CD4-positive, alpha-beta T cell treated with Interleukin-10 for 1 hour (primary cell): ENCODE data around the gene CGNL1.

ENCODE experiments used
- DNase-seq: peaks from one replicate; pipeline ENCODE4 v3.0.0-alpha.2; 2020

Gene CGNL1

DNA sequence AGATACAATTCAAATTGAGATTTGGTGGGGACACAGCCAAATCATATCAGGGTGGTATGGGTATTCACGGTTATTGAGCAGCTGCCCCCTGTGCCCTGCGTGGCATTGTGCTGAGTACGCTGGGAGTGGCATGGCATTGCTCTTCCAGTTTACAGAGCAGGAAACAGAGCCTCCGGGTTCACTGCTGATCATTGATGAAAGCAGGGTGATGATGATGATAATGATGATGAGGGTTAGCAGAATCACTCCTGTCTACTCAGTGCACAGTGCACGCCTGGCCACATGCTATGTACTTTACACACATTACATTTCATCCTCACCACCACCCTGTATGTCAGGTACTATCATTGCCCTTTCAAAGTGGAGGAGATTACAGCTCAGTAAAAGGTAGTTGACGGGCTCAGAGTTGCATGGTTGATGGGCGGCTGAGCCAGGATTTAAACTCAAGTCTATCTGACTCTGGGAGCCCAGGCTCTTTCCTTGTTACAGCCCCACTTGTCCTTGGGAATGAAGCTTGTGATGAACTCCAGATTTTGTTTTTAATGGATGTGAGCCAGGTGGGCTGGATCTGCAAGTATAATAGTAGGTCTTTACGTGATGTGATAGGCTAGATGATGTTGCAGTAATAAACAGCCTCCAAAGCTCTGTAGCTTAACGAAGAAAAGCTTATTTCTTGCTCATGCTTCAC lies 127.8 kb downstream of the CGNL1 start:
- DNase-seq, result no peak

DNA sequence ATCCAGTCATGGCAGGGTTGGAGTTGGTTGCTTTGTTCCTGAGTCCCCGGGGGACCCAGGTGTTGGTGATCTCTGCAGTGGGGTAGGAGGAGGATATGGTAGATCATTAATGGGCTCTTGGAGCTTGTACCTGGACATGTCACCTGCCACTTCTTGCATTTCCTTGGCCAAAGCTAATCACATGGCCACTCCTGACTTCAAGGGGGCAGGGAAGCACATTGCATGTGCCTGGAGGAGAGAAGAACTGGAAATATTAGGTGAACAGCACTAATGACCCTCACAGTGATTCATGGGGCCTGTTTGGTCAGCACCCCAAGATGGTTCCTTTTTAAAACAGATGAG lies 128.3 kb downstream of the CGNL1 start:
- no peak for DNase-seq

DNA sequence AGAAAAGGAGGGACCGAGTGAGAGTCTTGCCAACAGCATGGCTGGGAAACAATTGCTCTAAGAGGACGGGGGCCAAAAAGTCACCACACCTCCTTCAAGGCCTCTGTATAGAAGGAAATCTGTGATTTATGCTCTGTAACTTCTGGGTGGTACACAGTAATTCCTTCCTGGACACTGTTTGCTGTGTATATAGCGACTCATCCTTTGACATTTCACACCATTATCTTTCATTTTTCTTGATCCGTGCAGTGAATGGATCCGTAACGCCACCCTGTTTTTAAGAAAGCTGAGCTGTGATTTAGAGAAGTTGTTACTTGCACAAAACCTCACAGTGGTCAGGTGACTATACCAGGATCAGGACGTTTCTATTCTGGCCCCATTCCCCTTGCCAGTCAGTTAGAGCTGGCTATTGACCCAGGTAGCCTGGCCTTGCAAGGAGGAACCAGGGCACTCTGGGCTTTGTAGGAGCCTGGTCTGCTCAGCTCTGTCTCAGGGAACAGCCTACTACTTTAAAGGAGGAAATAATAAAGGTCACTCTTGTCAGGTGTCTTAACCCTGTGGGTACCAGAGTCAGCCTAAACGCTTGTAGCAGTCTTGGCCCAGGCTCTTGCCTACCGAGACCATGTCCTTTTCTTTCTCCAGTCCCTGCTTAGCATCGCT lies 128.9 kb downstream of the CGNL1 start:
- no peak for DNase-seq

DNA sequence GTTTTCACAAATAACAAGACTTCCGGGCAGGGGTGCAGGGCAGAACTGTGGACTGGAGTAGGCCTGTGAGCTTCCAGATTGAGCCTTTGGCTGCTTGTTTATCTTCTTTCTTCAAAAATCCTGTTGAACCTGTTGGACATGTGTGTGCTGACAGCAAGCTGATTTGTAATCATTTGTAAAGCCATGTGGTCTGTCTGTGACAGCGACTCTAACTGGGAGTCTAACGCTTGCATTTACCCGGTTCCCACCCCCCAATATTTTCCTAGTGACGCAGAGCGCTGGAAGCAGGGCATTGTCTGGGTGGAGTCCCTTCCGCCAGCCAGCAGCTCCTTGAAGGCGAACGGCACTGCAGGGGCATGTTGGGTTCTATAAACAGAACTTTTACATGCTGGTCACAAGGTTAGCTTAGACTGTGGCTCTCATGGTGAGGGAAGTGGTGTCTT lies 129.7 kb downstream of the CGNL1 start:
- DNase-seq, result no peak

DNA sequence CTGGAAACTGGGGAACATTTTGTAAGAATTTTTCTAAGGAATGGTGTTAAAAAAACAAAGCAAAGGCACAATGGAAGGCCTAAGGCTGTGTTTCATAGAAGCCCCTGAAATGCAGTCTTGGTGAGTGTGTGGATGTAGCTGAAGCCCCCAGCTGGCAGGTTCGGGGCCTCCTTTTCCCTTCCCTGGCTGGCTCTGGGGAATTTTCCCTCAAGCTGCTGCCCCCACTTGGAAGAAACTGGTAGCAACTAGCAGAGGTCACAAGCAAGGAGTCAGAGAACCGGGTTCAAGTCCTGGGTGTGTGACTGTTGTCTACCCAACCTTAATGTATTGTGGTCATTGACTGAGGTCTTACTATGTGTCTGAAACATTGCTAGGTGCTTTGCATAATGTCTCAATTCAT lies 130.1 kb downstream of the CGNL1 start:
- DNase-seq, result no peak

DNA sequence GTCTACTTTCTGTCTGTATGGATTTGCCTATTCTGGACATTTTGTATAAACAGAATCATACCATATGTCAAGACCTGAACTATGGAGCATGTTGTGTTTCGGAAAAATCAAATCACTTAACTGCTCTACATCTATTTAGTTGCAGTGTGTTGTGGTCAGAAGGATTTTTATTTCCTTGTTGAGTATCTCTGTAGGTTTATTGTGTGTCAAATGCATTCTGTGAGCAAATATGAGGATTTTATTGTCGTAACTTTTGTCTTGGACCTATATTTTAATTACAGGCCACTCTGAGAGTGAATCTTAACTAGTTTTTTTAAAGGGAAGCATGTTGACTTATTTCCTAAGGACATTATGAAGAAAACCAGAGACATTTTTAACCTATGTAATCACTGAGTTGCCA lies 130.8 kb downstream of the CGNL1 start:
- no peak for DNase-seq

DNA sequence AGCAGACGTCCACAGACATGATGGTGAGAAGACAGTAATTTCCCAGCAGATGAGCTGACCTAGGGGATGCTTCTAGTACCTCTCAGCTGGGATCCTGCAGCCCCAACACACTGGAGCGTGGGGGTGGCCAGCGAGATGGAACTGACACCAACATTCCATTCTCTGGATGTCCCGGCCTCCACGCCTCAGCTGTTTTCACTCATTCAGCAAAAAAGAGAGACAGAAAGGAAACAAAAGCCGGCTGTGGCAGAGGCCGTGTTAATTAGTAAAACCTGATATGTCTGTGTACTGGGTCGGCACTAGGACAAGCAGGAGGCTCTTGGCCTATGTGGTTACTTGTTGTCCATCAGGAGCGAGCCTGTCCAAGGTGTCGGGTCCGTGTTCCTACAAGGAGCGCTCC lies 132.8 kb downstream of the CGNL1 start:
- DNase-seq, result no peak

DNA sequence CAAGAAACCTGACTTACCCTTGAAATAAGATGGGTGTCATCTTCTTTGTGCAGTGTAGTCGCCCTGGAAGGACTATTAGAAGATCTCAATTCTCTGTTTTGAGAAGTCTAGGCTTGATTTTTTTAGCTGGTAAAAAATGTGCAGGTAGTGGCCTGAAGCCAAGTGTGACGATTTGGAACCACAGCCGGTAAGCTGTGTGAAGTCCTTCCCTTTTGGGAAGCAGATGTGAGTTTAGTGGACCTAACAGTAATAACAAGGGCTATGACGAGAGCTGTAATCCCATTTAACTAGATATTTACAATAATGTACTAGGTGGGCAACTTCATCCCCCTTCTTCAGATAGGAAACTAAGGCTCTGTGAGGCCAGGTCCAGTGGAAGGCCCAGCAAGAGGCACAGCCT lies 133.7 kb downstream of the CGNL1 start:
- DNase-seq, result no peak

DNA sequence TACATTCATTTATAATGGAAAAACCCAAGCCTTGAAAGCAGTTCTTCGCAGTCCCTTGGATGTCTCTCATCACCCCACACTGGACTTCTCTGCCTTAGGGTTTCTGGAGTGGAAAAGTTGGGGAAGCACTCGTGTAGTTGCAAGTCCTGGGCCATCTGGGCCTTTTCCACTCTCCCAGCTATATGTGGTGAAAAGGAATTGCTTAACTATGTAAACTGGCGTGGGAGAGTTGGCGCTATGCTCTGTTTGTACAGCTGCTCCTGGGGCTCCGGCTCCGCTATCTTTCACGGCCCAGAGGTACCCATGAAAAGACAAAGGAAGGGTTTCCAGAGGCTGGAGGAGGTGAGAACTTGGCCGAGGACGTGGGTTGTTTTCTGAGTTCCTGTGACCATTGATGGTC lies 134.3 kb downstream of the CGNL1 start:
- no peak for DNase-seq

DNA sequence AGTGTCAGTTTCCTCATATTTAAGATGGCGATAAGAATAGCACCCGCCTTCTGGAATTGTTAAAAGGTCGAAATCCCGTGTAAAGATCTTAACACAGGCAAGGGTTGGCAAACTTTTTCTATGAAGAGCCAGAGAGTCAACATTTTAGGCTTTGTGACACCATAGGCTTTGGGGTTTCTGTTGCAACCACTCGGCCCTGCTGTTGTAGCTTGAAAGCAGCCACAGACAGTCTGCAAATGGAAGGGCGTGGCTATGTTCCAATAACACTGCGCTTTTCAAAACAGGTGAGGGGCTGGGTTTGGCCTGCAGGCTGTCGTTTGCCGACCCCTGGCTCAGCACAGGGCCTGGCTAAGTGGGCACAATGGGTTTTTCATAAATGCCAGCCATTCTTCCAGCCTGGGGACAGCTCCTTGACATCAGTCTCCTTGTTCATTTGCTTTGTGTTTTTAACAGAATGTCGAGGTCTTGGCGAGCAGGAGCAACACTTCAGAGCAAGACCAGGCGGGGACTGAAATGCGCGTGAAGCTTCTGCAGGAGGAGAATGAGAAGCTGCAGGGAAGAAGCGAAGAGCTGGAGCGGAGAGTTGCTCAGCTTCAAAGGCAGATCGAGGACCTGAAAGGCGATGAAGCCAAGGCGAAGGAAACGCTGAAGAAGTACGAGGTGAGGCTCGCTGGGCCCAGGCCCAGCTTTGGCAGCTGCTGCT lies 140.2 kb downstream of the CGNL1 start:
- no peak for DNase-seq

DNA sequence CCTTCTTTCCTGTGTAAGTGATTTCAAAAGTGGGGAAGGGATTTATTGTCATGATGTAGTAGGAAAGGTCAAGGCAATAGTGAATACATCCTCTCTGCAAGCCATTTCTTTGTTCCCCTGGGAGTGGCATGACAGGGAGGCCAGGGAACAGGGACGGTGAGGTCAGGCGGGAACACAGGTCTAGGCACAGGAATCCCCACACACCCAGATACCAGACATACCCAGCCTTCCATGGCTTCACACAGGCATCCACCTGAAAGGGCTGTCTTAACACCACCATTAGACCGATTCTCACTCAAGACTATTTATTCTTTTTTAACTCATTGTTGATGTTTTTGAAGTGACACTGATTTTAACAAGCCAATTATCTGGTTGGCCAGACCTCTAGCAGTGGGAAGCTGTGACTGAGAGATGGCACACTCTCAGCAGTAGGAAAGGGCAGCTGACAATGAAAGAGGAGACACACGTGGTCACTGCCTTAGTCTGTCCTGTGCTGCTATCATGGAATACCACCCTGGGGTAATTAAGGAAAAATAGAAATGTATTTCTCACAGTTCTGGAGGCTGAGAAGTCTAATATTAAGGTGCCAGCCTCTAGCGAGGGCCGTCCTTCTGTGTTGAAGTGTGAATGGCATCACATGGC lies 140.8 kb downstream of the CGNL1 start:
- no peak for DNase-seq

DNA sequence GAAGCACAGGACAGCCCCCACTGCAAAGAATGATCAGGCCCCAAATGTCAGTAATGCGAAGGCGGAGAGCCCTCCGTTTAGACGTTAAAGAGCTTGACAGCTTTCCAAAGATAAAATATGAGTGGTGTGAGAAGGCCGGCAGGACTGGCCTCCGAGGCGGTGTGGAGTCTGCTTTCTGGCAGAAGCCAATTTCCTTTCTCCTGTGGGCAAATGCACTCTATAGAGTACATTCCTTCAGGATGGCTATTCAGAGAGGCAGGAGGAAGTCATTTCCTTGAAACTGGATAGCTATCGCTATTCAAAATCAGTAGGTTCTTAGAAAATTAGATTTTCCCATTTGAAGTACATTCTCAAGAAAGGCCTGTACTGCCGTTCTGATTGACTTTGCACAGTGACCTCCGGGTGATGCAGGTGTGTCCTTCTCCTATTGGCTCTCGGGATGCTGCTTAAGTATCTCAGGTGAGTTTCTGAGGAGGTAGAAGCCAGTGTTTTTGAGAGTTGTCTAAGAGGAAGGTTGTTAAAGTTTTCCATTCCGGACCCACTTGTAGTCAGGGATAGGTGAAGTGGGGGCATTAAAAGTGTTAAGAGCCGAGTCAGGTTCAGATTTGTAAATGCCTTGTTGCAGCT lies 142.6 kb downstream of the CGNL1 start:
- no peak for DNase-seq

DNA sequence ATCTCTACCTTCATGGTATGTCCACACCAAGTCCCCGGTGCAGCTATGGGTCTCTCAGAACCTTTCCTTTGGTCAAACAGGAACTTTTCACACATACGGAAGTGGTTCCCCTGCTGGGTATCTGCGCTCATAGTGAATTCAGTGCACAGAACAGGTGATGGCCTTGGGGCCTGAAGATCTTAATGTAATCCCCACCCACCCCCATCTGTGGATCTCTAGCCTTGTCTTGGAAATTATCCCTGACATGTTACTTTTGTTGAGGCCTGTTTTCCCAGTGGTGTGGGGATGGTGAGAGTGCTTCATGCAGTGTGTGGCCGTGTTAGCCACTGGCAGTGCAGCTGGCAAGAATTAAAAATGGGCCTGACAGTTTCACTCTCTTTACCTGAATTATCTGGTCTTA lies 143.5 kb downstream of the CGNL1 start:
- no peak for DNase-seq

DNA sequence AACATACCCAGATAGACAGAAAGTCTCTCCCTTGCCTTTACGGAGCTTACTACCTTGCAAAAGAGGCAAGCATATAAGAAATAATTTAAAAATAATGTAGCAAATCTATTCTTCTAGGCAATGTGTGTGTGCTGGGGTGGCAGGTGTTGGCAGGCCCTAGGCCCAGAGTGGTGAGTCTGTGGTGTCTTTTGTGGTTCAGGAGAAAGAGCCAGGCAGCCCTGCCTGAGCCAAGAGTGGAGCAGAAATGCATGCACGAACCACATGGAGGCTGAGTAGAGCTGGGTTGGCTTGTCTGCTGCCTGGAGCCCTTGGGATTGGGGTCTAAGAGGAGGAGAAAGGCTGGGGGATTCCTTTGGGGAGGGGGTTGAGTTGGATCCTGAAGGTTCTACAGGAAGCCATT lies 145.2 kb downstream of the CGNL1 start:
- DNase-seq, result no peak

DNA sequence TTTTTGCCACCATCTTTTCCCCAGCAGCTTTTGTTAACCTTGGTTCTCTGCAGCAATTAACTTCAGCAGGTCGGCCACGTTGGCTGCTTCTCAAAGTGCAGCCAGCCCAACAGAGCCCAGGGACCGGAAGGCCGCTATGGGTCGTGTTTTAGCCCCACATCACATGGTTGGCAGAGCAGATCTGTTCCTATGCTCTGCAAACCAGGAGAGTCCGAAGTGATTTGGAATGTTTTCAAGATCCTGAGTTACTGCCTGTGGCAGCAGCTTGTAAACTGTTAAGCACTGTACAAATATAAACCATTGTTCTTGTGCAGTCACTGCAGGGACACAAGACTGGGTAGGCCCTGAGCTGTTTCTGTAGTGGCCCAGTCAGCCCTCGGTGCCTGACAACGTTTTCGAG lies 145.8 kb downstream of the CGNL1 start:
- DNase-seq, result no peak

DNA sequence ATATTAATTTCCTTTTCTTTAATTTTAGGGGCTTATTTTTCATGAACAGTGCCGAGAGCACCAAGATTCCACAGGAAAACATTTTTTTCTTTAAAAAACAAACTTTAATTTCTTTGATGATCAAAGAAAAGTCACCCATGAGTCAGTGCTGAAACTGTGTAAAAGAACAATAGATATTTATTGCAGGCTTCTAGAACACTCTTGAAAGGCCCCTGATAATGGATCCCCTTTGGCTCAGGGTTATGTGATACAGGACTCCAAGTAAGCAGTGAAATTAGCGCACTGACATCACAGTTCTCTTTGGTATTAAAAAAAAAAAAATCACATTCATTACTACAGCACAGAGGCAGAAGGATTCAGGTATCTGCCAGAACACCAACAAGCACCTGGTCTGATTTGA lies 149.3 kb downstream of the CGNL1 start:
- DNase-seq, result no peak

DNA sequence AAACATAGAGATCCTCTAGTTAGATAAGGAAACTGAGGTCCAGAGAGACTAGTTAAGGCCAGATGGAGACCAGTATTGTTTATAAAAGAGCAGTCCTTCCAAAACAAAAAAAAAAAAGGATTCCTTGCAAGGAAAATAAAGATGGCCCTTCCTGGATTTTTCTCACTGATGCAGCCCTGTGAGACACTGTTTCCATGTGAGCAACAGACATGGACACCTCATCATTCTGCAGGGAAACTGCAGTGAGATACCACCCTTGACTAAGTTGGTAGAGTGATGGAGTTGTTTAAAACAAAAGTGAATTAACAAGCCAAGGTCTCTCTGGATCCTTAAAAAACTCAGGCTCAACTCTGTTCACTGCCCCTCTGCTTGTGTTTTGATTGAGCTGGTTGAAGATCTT lies 149.8 kb downstream of the CGNL1 start:
- DNase-seq, result no peak

DNA sequence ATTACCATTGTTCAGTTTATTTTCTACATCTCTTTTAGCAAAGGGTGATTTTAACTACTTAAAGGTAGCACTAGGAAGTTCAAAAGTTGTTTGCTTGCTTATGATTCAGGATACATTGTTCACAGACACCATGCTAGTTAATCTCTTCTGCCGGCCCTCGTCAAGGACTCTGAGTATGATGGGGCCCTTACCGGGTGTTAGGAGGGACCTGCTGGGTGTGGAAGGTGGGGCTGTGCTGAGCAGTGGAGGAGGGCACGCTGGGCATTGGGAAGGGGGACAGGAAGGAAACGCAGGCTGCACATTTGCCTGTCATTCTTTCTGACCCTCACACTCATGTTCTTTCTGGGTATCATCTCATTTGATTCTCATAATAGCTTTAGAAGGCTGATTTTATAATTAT lies 150.3 kb downstream of the CGNL1 start:
- no peak for DNase-seq

DNA sequence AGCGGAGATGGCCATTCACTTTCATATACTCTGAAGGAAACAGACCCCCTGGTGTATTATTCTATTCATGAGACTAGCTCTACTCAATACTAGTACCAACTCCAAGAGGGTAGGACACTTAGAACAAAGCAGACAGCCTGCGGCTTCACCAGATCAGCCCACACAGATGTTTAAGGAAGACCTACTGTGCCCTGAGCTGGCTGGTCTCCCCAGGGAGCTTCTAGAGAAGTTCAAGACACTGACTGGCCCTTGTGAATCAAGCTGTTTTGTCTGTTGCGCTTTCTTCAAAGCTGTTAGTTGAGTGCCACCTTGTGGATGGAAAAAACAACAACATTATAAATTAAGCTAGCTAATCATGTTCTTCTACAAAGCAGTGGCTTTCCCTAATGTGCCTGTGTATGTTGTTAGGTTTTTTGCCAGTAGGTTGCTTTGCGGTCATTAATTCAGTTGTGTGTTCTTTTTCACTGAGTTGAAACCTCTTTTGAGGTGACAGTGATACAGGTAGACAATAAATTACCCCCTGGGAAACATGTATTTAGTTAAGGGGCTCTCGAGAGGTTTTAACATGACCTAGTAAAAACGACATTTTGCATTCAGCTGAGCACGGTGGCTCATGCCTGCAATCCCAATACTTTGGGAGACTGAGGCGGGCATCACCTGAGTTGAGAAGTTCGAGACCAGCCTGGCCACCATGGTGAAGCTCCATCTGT lies 151.2 kb downstream of the CGNL1 start:
- DNase-seq, result peak; percentile 41

DNA sequence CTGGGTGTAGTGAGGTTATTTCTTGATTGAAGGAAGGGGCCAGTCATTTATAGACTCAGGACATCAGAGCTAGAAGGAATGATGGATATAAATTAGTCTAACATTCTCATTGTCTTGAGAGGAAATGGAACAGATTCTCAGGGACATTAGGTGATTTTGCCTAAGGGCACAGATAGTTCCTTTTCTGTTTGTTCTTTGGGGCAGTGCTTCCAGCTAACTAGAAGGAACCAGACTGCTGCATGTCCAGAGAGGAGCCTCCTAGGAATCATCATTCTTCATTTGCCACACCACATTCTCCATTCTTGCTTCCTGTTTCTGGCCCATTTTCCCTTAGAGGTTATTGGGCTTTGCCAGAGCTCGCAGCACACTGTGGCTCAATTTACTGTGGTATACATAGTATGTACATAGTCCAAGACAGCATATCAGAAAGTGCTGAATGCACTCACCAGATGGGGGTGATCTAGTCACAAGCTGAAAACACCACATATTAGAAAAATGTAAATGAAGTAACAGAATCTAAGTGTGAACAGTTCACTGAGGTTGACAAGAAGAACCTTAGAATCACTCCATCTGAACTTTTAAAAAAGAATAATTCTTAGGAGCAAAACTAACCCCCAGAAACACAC lies 152.7 kb downstream of the CGNL1 start:
- no peak for DNase-seq

DNA sequence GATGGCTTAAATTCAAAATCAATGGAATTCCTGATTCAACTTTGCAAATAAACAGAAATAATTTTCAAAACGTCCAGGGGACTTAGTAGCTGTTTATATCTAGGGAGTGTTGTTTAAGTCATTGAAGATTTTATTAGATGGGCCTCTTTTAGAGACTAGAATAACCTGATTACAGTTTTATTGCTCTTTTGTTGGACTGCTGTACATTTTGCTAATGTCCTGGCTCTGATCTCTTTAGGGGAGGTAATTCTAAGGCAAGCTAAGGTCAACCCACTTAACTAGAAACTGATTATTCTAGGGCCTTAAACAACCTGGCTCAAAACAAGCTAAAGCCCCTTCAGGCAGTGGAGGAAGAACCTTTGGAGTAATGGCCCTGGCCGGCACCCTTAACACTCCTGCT lies 153.4 kb downstream of the CGNL1 start:
- no peak for DNase-seq

DNA sequence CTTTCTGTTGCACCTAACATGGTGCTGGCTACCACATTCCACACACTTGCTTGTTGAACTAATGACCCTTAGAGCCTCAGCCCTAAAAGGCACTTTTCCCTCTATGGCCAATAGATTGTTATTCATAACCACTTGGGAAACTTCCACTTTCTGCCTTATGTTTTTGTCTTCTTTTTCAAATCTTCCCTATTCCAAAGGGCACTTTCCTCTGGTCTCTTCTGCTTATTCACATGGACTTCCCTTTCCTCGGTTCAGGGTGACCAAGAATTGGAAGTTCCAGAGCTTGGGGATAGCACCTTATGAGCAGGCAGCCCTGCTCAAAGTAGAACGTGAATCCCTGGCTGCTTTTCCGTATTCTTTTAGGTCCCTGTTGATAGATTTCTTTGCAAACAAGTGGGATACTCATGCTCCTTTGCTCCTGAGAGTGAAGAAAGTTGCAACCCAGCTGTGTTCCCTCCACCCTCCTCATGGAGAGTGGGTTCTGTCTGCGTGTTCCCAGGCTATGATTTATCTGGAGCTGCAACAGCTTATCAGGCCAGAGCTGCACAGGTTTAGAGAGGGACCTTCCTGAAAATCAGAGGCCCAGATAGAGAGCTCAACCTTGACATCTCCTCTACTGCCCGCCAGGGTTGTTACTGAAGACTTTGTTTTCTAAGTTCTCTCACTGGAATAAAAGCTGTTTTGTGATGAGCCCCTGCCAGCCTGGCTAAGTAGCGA lies 156.6 kb downstream of the CGNL1 start:
- no peak for DNase-seq
